ENCODE results near the gene OTOS.

OTOS gene

DNA sequence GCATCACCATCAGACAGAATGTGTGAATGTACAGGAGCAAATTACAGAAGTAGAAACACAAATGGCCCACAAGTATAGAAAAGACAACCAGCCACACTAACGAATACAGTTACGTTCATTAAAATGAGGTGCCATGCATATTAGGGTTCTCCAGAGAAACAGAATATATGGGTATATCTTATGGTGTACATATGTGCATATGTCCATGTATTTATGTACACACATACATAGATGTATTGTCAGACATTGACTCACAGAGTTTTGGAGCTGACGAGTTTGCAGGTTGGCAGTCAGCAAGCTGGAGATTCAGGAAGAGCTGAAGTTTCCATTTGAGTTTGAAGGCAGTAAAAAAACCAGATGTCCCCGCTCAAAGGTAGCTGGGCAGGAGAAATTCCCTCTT is 37.3 kb downstream of the OTOS start:
- Histone ChIP-seq H4K12ac (ENCODE audit: low read depth, low read length) (no peak overlapping the region), H3K9ac (ENCODE audit: low read length) (no peak overlapping the region), H2BK5ac (ENCODE audit: low read depth, low read length, poor library complexity) (no peak overlapping the region), H4K91ac (ENCODE audit: low read depth, low read length) (no peak overlapping the region), H4K8ac (ENCODE audit: low read depth, low read length) (no peak overlapping the region), H3K4me1 (ENCODE audit: control insufficient read depth in 1 of 2, insufficient read depth in 2 of 2, low read length in 2 of 2) (no peaks in the 10 kb centered on the region), H3K14ac (ENCODE audit: low read length) (no peak overlapping the region), H3K79me2 (ENCODE audit: control insufficient read depth, insufficient read depth, low read length, poor library complexity) (no peaks in the 10 kb centered on the region), H3K27ac (ENCODE audit: low read depth, low read length) (no peak overlapping the region), H3K79me1 (ENCODE audit: low read length) (no peaks in the 10 kb centered on the region), H3K36me3 (ENCODE audit: control insufficient read depth in 1 of 2, insufficient read depth in 2 of 2, low read length in 2 of 2) (no peaks in the 10 kb centered on the region), H3K27me3 (ENCODE audit: insufficient read depth, low read length) (no peaks in the 10 kb centered on the region), H3K4me3 (ENCODE audit: low read depth, low read length) (no peak overlapping the region), H3K9me3 (ENCODE audit: insufficient read depth, low read depth, low read length) (peaks cover 2% of the 10 kb centered on the region), H3K23ac (ENCODE audit: low read length) (no peak overlapping the region), H3K4ac (ENCODE audit: low read depth, low read length) (no peak overlapping the region), H2AFZ (ENCODE audit: insufficient read depth, low read length, poor library complexity) (no peak overlapping the region), H3K4me2 (ENCODE audit: low read length) (no peak overlapping the region), H2BK12ac (ENCODE audit: low read length) (no peak overlapping the region), H3K18ac (ENCODE audit: low read length) (no peak overlapping the region), H2BK120ac (ENCODE audit: insufficient read depth, low read length, poor library complexity) (no peak overlapping the region), H2AK5ac (ENCODE audit: low read length) (no peak overlapping the region)
- WGBS (ENCODE audit: extremely low coverage, insufficient coverage, insufficient read length): no CpG with 5 or more reads among the region's 4 CpGs
- DNase-seq: no peak

- H2AFZ ChIP-seq (ENCODE audit: insufficient read depth, low read length, poor library complexity): no peak overlapping the region
- no peak overlapping the region for H3K9ac ChIP-seq (ENCODE audit: low read length)
- no peak for DNase-seq
- H3K4ac ChIP-seq (ENCODE audit: low read depth, low read length): no peak overlapping the region
- H4K91ac ChIP-seq (ENCODE audit: low read depth, low read length): no peak overlapping the region
- H2BK12ac ChIP-seq (ENCODE audit: low read length): no peak overlapping the region
- H3K27me3 ChIP-seq (ENCODE audit: insufficient read depth, low read length): no peaks in the 10 kb centered on the region
- no peaks in the 10 kb centered on the region for H3K36me3 ChIP-seq (ENCODE audit: control insufficient read depth in 1 of 2, insufficient read depth in 2 of 2, low read length in 2 of 2)
- no peaks in the 10 kb centered on the region for H3K79me2 ChIP-seq (ENCODE audit: control insufficient read depth, insufficient read depth, low read length, poor library complexity)
- no peak overlapping the region for H4K8ac ChIP-seq (ENCODE audit: low read depth, low read length)
- H4K12ac ChIP-seq (ENCODE audit: low read depth, low read length): no peak overlapping the region
- H3K27ac ChIP-seq (ENCODE audit: low read depth, low read length): no peak overlapping the region
- no peak overlapping the region for H3K4me2 ChIP-seq (ENCODE audit: low read length)
- H3K4me1 ChIP-seq (ENCODE audit: control insufficient read depth in 1 of 2, insufficient read depth in 2 of 2, low read length in 2 of 2): peaks cover 0 to 6% of the 10 kb centered on the region in 2 experiments
- H3K14ac ChIP-seq (ENCODE audit: low read length): no peak overlapping the region
- no peak overlapping the region for H3K4me3 ChIP-seq (ENCODE audit: low read depth, low read length)
- no peak overlapping the region for H2AK5ac ChIP-seq (ENCODE audit: low read length)
- WGBS (ENCODE audit: extremely low coverage, insufficient coverage, insufficient read length): no CpG with 5 or more reads among the region's 2 CpGs
- H2BK5ac ChIP-seq (ENCODE audit: low read depth, low read length, poor library complexity): no peak overlapping the region
- peaks cover 3% of the 10 kb centered on the region for H3K9me3 ChIP-seq (ENCODE audit: insufficient read depth, low read depth, low read length)
- H3K79me1 ChIP-seq (ENCODE audit: low read length): no peaks in the 10 kb centered on the region
- no peak overlapping the region for H2BK120ac ChIP-seq (ENCODE audit: insufficient read depth, low read length, poor library complexity)
- H3K23ac ChIP-seq (ENCODE audit: low read length): no peak overlapping the region
- H3K18ac ChIP-seq (ENCODE audit: low read length): no peak overlapping the region
Observed at GRCh38 chr2:240098349-240098748, 42.1 kb downstream of the OTOS start.

DNA sequence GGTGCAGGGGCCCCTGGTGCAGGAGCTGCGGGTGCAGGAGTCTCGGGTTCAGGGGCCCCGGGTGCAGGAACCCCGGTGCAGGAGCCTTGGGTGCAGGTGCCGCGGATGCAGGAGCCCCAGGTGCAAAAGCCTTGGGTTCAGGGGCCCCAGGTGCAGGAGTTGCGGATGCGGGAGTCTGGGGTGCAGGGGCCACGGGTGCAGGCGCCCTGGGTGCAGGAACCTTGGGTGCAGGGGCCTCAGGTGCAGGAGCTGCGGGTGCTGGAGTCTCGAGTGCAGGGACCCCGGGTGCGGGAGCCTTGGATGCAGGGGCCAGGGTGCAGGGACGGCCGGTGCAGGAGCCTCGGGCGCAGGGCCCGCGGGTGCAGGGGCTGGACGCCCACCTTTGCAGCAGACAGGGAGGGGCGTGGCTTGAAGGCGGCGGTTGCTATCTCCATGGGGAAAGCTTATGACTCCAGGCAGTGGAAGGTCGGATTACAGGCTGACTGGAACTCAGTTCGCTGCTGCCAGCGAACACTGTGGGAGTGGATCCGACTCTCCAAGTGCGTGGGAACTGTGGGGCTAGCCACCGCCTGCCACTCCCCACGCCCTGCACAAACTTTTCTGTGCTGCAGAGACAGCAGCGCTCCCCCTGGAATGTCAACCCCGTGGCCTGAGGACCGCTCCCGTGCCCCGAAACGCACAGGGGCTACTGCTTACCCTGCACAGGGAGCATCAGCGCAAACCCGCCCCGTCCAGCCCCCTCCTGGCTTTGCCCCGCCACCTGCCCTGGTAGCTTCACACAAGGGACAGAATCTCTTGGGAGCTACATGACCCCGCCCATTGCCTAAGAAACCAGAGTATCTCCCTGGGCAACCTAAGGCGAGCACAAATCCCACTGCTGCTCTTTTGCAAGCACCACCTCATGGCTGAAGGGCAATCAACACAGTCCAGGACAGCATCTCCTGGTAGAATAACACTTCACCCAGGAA is 44.6 kb downstream of the OTOS start:
- Histone ChIP-seq H3K4ac (ENCODE audit: low read depth, low read length) (no peak overlapping the region), H2BK12ac (ENCODE audit: low read length) (no peak overlapping the region), H3K36me3 (ENCODE audit: control insufficient read depth in 1 of 2, insufficient read depth in 2 of 2, low read length in 2 of 2) (no peaks in the 10 kb centered on the region), H2BK5ac (ENCODE audit: low read depth, low read length, poor library complexity) (no peak overlapping the region), H3K9ac (ENCODE audit: low read length) (no peak overlapping the region), H3K14ac (ENCODE audit: low read length) (no peak overlapping the region), H4K8ac (ENCODE audit: low read depth, low read length) (no peak overlapping the region), H3K27ac (ENCODE audit: low read depth, low read length) (no peak overlapping the region), H3K4me2 (ENCODE audit: low read length) (peak overlapping the region; percentile 37), H3K79me1 (ENCODE audit: low read length) (no peaks in the 10 kb centered on the region), H3K18ac (ENCODE audit: low read length) (no peak overlapping the region), H3K4me1 (ENCODE audit: control insufficient read depth in 1 of 2, insufficient read depth in 2 of 2, low read length in 2 of 2) (peaks cover 0 to 6% of the 10 kb centered on the region in 2 experiments), H3K27me3 (ENCODE audit: insufficient read depth, low read length) (no peaks in the 10 kb centered on the region), H4K12ac (ENCODE audit: low read depth, low read length) (no peak overlapping the region), H2AK5ac (ENCODE audit: low read length) (no peak overlapping the region), H3K79me2 (ENCODE audit: control insufficient read depth, insufficient read depth, low read length, poor library complexity) (no peaks in the 10 kb centered on the region), H3K23ac (ENCODE audit: low read length) (no peak overlapping the region), H3K9me3 (ENCODE audit: insufficient read depth, low read depth, low read length) (peaks cover 2% of the 10 kb centered on the region), H2AFZ (ENCODE audit: insufficient read depth, low read length, poor library complexity) (no peak overlapping the region), H2BK120ac (ENCODE audit: insufficient read depth, low read length, poor library complexity) (no peak overlapping the region), H4K91ac (ENCODE audit: low read depth, low read length) (no peak overlapping the region), H3K4me3 (ENCODE audit: low read depth, low read length) (no peak overlapping the region)
- no CpG with 5 or more reads among the region's 43 CpGs for WGBS (ENCODE audit: extremely low coverage, insufficient coverage, insufficient read length)
- no peak for DNase-seq

DNA sequence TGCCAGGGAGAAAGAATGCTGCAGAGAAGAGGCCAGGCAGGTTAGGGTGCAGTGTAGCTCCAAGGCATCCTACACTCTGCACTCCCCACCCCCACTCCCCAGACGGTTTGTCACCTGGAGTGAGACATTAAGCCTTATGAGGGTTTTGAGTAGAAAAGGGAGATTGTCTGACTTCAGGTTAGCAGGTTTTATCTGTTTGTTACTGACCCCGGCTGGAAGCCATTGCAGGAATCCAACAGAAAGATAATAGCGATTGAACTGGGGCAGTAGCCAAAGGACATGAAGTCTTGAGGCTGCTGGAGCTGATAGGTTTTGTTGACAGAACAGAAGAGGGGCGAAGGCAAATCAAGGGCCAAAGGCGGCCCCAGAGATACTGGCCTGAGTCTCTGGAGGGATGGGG is 51.2 kb downstream of the OTOS start:
- WGBS (ENCODE audit: extremely low coverage, insufficient coverage, insufficient read length): no CpG with 5 or more reads among the region's 5 CpGs
- H3K4ac ChIP-seq (ENCODE audit: low read depth, low read length): no peak overlapping the region
- no peak overlapping the region for H2AFZ ChIP-seq (ENCODE audit: insufficient read depth, low read length, poor library complexity)
- H3K23ac ChIP-seq (ENCODE audit: low read length): no peak overlapping the region
- H3K4me2 ChIP-seq (ENCODE audit: low read length): no peak overlapping the region
- no peak overlapping the region for H2AK5ac ChIP-seq (ENCODE audit: low read length)
- no peaks in the 10 kb centered on the region for H3K79me1 ChIP-seq (ENCODE audit: low read length)
- H3K18ac ChIP-seq (ENCODE audit: low read length): no peak overlapping the region
- H3K27ac ChIP-seq (ENCODE audit: low read depth, low read length): no peak overlapping the region
- H3K9me3 ChIP-seq (ENCODE audit: insufficient read depth, low read depth, low read length): no peaks in the 10 kb centered on the region
- no peak overlapping the region for H2BK12ac ChIP-seq (ENCODE audit: low read length)
- no peaks in the 10 kb centered on the region for H3K4me1 ChIP-seq (ENCODE audit: control insufficient read depth in 1 of 2, insufficient read depth in 2 of 2, low read length in 2 of 2)
- H3K4me3 ChIP-seq (ENCODE audit: low read depth, low read length): peak overlapping the region; percentile 33
- no peaks in the 10 kb centered on the region for H3K27me3 ChIP-seq (ENCODE audit: insufficient read depth, low read length)
- H4K91ac ChIP-seq (ENCODE audit: low read depth, low read length): no peak overlapping the region
- H3K14ac ChIP-seq (ENCODE audit: low read length): no peak overlapping the region
- DNase-seq: no peak
- H3K79me2 ChIP-seq (ENCODE audit: control insufficient read depth, insufficient read depth, low read length, poor library complexity): no peaks in the 10 kb centered on the region
- H2BK5ac ChIP-seq (ENCODE audit: low read depth, low read length, poor library complexity): no peak overlapping the region
- no peak overlapping the region for H4K8ac ChIP-seq (ENCODE audit: low read depth, low read length)
- no peak overlapping the region for H3K9ac ChIP-seq (ENCODE audit: low read length)
- H2BK120ac ChIP-seq (ENCODE audit: insufficient read depth, low read length, poor library complexity): no peak overlapping the region
- H4K12ac ChIP-seq (ENCODE audit: low read depth, low read length): no peak overlapping the region
- no peaks in the 10 kb centered on the region for H3K36me3 ChIP-seq (ENCODE audit: control insufficient read depth in 1 of 2, insufficient read depth in 2 of 2, low read length in 2 of 2)

Measured in trophoblast cell (in vitro differentiated cells and primary cell).